AG04449 (cell line): Measurements from ENCODE around the gene MLXIP.

Experiments
- CTCF ChIA-PET: fragments of 350-600 bp; formaldehyde crosslinking; extraction: SDS; loops from one replicate; lab custom pipeline; 2021; ENCODE audit warnings: antibody characterized with exemption; lab: Yijun Ruan, JAX
- POLR2A ChIA-PET: fragments of 400-600, 350-600 bp; formaldehyde crosslinking; extraction: SDS; loops from one replicate; lab custom pipeline; 2020; ENCODE audit warnings: antibody characterized with exemption, inconsistent platforms; lab: Yijun Ruan, JAX
- DNase-seq: peaks from one replicate; pipeline ENCODE4 v3.0.0-alpha.2; 2010; ENCODE audit warnings: low read depth, low spot score
- H3K4me3 ChIP-seq: 2 replicates; pipeline ENCODE4 v1.5.1; 2011; ENCODE audit warnings: low read depth, mild to moderate bottlenecking, control low read depth, low read length
- CTCF ChIP-seq: IDR thresholded peaks from one replicate; pipeline ENCODE4 v1.5.1; 2011; ENCODE audit warnings: mild to moderate bottlenecking, moderate library complexity, low read length, control low read depth, inconsistent platforms; ENCODE audit not compliant: insufficient read depth; ENCODE audit errors: missing control alignments

The MLXIP gene

GRCh38 chr12:122144885-122145284 is 66.3 kb downstream of the MLXIP start:
- POLR2A ChIA-PET = no interaction called here
- CTCF ChIA-PET = interaction anchor here (1.1 to 1.7 kb wide), 2 partner anchors 22 to 90 kb away, joined by 3 to 6 read pairs; no protein-coding TSS in a partner anchor
- DNase-seq = no peak
- TF ChIP-seq CTCF = no peak
- no peak overlapping the region for H3K4me3 ChIP-seq

- no peak overlapping the region for H3K4me3 ChIP-seq
- ChIA-PET POLR2A (no interaction called here), CTCF (interaction anchor here (1.6 to 3.0 kb wide), 4 partner anchors 15 to 91 kb away, joined by 6 to 11 read pairs (median 8); no protein-coding TSS in a partner anchor)
- no peak for TF ChIP-seq CTCF
- DNase-seq = no peak
Observed at GRCh38 chr12:122145505-122146330, 67.2 kb downstream of the MLXIP start.

- CTCF ChIA-PET = interaction anchor here (0.7 to 3.0 kb wide), 6 partner anchors 15 to 93 kb away, joined by 3 to 11 read pairs (median 6); no protein-coding TSS in a partner anchor
- POLR2A ChIA-PET = no interaction called here
- no peak for TF ChIP-seq CTCF
- H3K4me3 ChIP-seq = no peak overlapping the region
- DNase-seq = no peak
Observed at GRCh38 chr12:122147514-122148290, 69.1 kb downstream of the MLXIP start.

GRCh38 chr12:122148657-122149056 is 70.1 kb downstream of the MLXIP start:
- no peak for DNase-seq
- no peak overlapping the region for H3K4me3 ChIP-seq
- ChIA-PET POLR2A (no interaction called here), CTCF (interaction anchor here (1.0 to 3.0 kb wide), 3 partner anchors 23 to 94 kb away, joined by 3 to 11 read pairs (median 3); no protein-coding TSS in a partner anchor)
- TF ChIP-seq CTCF = no peak

- no peak for TF ChIP-seq CTCF
- ChIA-PET POLR2A (no interaction called here), CTCF (interaction anchor here (0.6 to 1.1 kb wide), 4 partner anchors 18 to 139 kb away, joined by 3 read pairs; no protein-coding TSS in a partner anchor)
Observed at GRCh38 chr12:122150127-122150681, 71.6 kb downstream of the MLXIP start.

GRCh38 chr12:122152754-122153153 is 74.2 kb downstream of the MLXIP start:
- POLR2A ChIA-PET = no interaction called here

More at GRCh38 chr12:122150127-122150681, 71.6 kb downstream of the MLXIP start:
- H3K4me3 ChIP-seq = no peak overlapping the region
- no peak for DNase-seq

More at GRCh38 chr12:122152754-122153153, 74.2 kb downstream of the MLXIP start:
- no peak for TF ChIP-seq CTCF
- no peak overlapping the region for H3K4me3 ChIP-seq
- CTCF ChIA-PET = interaction anchor here (1.0 to 1.4 kb wide), 2 partner anchors 56 to 99 kb away, joined by 3 read pairs; no protein-coding TSS in a partner anchor
- no peak for DNase-seq
